HEK293 (cell line): ENCODE measurements around the gene SLAIN2.

Experiments
- CTCF ChIA-PET: fragments of 350-600 bp; formaldehyde crosslinking; extraction: SDS; loops from one replicate; lab custom pipeline; 2021; ENCODE audit warnings: antibody characterized with exemption; lab: Yijun Ruan, JAX
- POLR2A ChIA-PET: fragments of 300-600 bp; formaldehyde crosslinking; extraction: SDS; loops from one replicate; lab custom pipeline; 2020; ENCODE audit warnings: antibody characterized with exemption, inconsistent platforms; lab: Yijun Ruan, JAX
- H3K27ac ChIP-seq: fragments of 200-500 bp; sonication (Bioruptor generic); 2 replicates; pipeline ENCODE4 v1.5.1; 2014; ENCODE audit warnings: low read depth, low read length, control low read depth, inconsistent platforms; ENCODE audit errors: extremely low read depth
- H3K36me3 ChIP-seq, 2 experiments: fragments of 200-500 bp in 1 of 2; sonication (Bioruptor generic) in 1 of 2; 1 replicate in 1 of 2; 2 replicates in 1 of 2; pipeline ENCODE4 v1.5.1; 2014 to 2017; ENCODE audit warnings: inconsistent platforms in 2 of 2, low read length in 2 of 2; ENCODE audit not compliant: control insufficient read depth in 2 of 2, insufficient read depth in 1 of 2
- H3K4me1 ChIP-seq: fragments of 200-500 bp; sonication (Bioruptor generic); 2 replicates; pipeline ENCODE4 v1.5.1; 2014; ENCODE audit warnings: mild to moderate bottlenecking, low read length, inconsistent platforms; ENCODE audit not compliant: control insufficient read depth, insufficient read depth
- H3K4me3 ChIP-seq: 2 replicates; pipeline ENCODE4 v1.5.1; 2011; ENCODE audit warnings: low read depth, mild to moderate bottlenecking, control low read depth, low read length, moderate library complexity
- H3K9me3 ChIP-seq: fragments of 200-500 bp; sonication (Bioruptor generic); 2 replicates; pipeline ENCODE4 v1.5.1; 2014; ENCODE audit warnings: low read depth, low read length, inconsistent platforms; ENCODE audit not compliant: control insufficient read depth, insufficient read depth
- MZF1 ChIP-seq: fragments of 450-650 bp; formaldehyde crosslinking; IDR thresholded peaks from 2 replicates; pipeline ENCODE4 v1.5.1; 2017; ENCODE audit warnings: missing biosample characterization, missing genetic modification characterization, borderline replicate concordance
- SCRT2 ChIP-seq: fragments of 450-650 bp; formaldehyde crosslinking; IDR thresholded peaks from 2 replicates; pipeline ENCODE4 v1.5.1; 2016; ENCODE audit warnings: missing biosample characterization, missing genetic modification characterization
- ZBTB20 ChIP-seq: fragments of 450-650 bp; formaldehyde crosslinking; IDR thresholded peaks from 2 replicates; pipeline ENCODE4 v1.5.1; 2016; ENCODE audit warnings: missing biosample characterization, missing genetic modification characterization
- ZEB2 ChIP-seq: fragments of 450-650 bp; formaldehyde crosslinking; IDR thresholded peaks from 2 replicates; pipeline ENCODE4 v1.5.1; 2016; ENCODE audit warnings: missing biosample characterization, missing genetic modification characterization
- ZNF23 ChIP-seq: fragments of 450-650 bp; formaldehyde crosslinking; IDR thresholded peaks from 2 replicates; pipeline ENCODE4 v1.5.1; 2016; ENCODE audit warnings: missing biosample characterization, missing genetic modification characterization, borderline replicate concordance
- ZNF521 ChIP-seq: fragments of 450-650 bp; formaldehyde crosslinking; IDR thresholded peaks from 2 replicates; pipeline ENCODE4 v1.5.1; 2017; ENCODE audit warnings: missing biosample characterization, mild to moderate bottlenecking, missing genetic modification characterization
- ZNF707 ChIP-seq: fragments of 450-650 bp; formaldehyde crosslinking; IDR thresholded peaks from 2 replicates; pipeline ENCODE4 v1.5.1; 2016; ENCODE audit warnings: missing biosample characterization, missing genetic modification characterization
- TF ChIP-seq, protein P1 (sequence below): fragments of 450-650 bp; formaldehyde crosslinking; IDR thresholded peaks from 2 replicates; pipeline ENCODE4 v1.5.1; 2016; ENCODE audit warnings: missing biosample characterization, missing genetic modification characterization
- TF ChIP-seq, protein P2 (sequence below): fragments of 450-650 bp; formaldehyde crosslinking; IDR thresholded peaks from 2 replicates; pipeline ENCODE4 v1.5.1; 2017; ENCODE audit warnings: missing biosample characterization, missing genetic modification characterization
- TF ChIP-seq, protein P3 (sequence below): fragments of 450-650 bp; formaldehyde crosslinking; IDR thresholded peaks from 2 replicates; pipeline ENCODE4 v1.5.1; 2016; ENCODE audit warnings: missing biosample characterization, missing genetic modification characterization
- TF ChIP-seq, protein P4 (sequence below): fragments of 450-650 bp; formaldehyde crosslinking; IDR thresholded peaks from 2 replicates; pipeline ENCODE4 v1.5.1; 2016; ENCODE audit warnings: missing biosample characterization, missing genetic modification characterization
- TF ChIP-seq, protein P5 (sequence below): fragments of 450-650 bp; formaldehyde crosslinking; IDR thresholded peaks from 2 replicates; pipeline ENCODE4 v1.5.1; 2017; ENCODE audit warnings: missing biosample characterization, missing genetic modification characterization
- TF ChIP-seq, protein P6 (sequence below): fragments of 450-650 bp; formaldehyde crosslinking; IDR thresholded peaks from 2 replicates; pipeline ENCODE4 v1.5.1; 2017; ENCODE audit warnings: missing biosample characterization, missing genetic modification characterization
- TF ChIP-seq, protein P7 (sequence below): fragments of 450-650 bp; IDR thresholded peaks from 2 replicates; pipeline ENCODE4 v1.5.1; 2018; ENCODE audit warnings: missing biosample characterization, mild to moderate bottlenecking, missing genetic modification characterization
- TF ChIP-seq, protein P8 (sequence below): fragments of 450-650 bp; formaldehyde crosslinking; IDR thresholded peaks from 2 replicates; pipeline ENCODE4 v1.5.1; 2016; ENCODE audit warnings: missing biosample characterization, missing genetic modification characterization

SLAIN2 gene

DNA sequence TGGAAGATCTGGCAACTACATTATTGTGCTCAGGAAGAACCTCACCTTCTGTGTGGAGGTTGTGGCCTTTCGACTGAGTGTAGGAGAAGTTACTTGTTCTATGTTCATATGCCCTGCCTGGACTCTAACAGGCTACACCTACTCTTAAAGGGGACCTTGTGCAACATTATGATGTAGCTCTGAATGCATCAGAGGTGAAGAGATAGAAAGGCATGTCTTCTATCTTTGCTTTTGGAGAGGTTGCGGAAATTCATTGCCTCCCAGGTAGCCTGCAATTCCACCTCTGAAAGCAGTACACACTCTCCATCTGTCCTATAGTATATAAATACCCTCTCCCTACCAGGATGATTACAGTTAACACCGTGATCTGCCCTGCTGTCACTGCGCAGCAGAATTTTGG is 7.1 kb upstream of the SLAIN2 start:
- no peak overlapping the region for H3K27ac ChIP-seq
- TF ChIP-seq ZNF521 (tag by site-specific recombination) = no peak
- TF ChIP-seq, protein P1, sequence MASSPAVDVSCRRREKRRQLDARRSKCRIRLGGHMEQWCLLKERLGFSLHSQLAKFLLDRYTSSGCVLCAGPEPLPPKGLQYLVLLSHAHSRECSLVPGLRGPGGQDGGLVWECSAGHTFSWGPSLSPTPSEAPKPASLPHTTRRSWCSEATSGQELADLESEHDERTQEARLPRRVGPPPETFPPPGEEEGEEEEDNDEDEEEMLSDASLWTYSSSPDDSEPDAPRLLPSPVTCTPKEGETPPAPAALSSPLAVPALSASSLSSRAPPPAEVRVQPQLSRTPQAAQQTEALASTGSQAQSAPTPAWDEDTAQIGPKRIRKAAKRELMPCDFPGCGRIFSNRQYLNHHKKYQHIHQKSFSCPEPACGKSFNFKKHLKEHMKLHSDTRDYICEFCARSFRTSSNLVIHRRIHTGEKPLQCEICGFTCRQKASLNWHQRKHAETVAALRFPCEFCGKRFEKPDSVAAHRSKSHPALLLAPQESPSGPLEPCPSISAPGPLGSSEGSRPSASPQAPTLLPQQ = no peak
- no peak for TF ChIP-seq ZNF707 (tag by site-specific recombination)
- TF ChIP-seq, protein P2, sequence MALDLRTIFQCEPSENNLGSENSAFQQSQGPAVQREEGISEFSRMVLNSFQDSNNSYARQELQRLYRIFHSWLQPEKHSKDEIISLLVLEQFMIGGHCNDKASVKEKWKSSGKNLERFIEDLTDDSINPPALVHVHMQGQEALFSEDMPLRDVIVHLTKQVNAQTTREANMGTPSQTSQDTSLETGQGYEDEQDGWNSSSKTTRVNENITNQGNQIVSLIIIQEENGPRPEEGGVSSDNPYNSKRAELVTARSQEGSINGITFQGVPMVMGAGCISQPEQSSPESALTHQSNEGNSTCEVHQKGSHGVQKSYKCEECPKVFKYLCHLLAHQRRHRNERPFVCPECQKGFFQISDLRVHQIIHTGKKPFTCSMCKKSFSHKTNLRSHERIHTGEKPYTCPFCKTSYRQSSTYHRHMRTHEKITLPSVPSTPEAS (tag by site-specific recombination) = no peak
- no peak for TF ChIP-seq ZNF23 (tag by site-specific recombination)
- TF ChIP-seq, protein P3, sequence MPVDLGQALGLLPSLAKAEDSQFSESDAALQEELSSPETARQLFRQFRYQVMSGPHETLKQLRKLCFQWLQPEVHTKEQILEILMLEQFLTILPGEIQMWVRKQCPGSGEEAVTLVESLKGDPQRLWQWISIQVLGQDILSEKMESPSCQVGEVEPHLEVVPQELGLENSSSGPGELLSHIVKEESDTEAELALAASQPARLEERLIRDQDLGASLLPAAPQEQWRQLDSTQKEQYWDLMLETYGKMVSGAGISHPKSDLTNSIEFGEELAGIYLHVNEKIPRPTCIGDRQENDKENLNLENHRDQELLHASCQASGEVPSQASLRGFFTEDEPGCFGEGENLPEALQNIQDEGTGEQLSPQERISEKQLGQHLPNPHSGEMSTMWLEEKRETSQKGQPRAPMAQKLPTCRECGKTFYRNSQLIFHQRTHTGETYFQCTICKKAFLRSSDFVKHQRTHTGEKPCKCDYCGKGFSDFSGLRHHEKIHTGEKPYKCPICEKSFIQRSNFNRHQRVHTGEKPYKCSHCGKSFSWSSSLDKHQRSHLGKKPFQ (tag by site-specific recombination) = no peak
- TF ChIP-seq, protein P4, sequence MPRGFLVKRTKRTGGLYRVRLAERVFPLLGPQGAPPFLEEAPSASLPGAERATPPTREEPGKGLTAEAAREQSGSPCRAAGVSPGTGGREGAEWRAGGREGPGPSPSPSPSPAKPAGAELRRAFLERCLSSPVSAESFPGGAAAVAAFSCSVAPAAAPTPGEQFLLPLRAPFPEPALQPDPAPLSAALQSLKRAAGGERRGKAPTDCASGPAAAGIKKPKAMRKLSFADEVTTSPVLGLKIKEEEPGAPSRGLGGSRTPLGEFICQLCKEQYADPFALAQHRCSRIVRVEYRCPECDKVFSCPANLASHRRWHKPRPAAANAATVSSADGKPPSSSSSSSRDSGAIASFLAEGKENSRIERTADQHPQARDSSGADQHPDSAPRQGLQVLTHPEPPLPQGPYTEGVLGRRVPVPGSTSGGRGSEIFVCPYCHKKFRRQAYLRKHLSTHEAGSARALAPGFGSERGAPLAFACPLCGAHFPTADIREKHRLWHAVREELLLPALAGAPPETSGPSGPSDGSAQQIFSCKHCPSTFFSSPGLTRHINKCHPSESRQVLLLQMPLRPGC = no peak
- no peak for TF ChIP-seq ZBTB20 (tag by site-specific recombination)
- TF ChIP-seq, protein P5, sequence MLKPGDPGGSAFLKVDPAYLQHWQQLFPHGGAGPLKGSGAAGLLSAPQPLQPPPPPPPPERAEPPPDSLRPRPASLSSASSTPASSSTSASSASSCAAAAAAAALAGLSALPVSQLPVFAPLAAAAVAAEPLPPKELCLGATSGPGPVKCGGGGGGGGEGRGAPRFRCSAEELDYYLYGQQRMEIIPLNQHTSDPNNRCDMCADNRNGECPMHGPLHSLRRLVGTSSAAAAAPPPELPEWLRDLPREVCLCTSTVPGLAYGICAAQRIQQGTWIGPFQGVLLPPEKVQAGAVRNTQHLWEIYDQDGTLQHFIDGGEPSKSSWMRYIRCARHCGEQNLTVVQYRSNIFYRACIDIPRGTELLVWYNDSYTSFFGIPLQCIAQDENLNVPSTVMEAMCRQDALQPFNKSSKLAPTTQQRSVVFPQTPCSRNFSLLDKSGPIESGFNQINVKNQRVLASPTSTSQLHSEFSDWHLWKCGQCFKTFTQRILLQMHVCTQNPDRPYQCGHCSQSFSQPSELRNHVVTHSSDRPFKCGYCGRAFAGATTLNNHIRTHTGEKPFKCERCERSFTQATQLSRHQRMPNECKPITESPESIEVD (tag by site-specific recombination) = no peak
- TF ChIP-seq, all 188 proteins: peak for 0
- POLR2A ChIA-PET = no interaction called here
- H3K36me3 ChIP-seq = no peaks in the 10 kb centered on the region
- CTCF ChIA-PET = interaction anchor here (0.5 to 0.7 kb wide), 3 partner anchors 235 to 364 kb away, joined by 3 to 5 read pairs (median 4); no protein-coding TSS in a partner anchor
- H3K9me3 ChIP-seq = no peaks in the 10 kb centered on the region
- H3K4me1 ChIP-seq = no peaks in the 10 kb centered on the region
- no peak overlapping the region for H3K4me3 ChIP-seq

DNA sequence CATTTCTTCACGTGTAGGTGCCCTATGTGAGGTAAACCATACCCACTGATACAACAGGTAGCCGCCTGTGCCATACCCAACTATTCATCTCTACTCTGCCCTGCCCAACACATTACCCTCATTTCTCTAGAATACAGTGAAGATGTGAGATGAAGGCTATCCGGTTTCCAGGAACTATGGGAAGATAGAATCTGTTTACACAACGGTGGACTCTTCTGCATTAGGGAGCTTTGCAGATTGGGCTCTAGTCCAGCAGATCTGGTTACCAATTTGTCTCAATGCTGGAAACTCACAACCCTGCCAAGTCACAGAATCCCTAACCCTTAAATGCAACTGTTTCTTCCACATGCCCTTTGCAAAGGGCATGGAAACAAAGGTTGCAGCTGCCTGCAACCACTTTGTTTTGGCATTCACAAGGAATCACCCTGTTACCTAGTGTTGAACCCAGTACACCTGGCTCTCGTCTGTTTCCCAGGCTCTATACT is 6.4 kb upstream of the SLAIN2 start:
- Histone ChIP-seq H3K4me3 (no peak overlapping the region), H3K36me3 (no peaks in the 10 kb centered on the region), H3K9me3 (no peaks in the 10 kb centered on the region), H3K27ac (no peak overlapping the region), H3K4me1 (no peaks in the 10 kb centered on the region)
- ChIA-PET CTCF (no interaction called here), POLR2A (no interaction called here)
- TF ChIP-seq, protein P4 = no peak
- TF ChIP-seq, protein P6, sequence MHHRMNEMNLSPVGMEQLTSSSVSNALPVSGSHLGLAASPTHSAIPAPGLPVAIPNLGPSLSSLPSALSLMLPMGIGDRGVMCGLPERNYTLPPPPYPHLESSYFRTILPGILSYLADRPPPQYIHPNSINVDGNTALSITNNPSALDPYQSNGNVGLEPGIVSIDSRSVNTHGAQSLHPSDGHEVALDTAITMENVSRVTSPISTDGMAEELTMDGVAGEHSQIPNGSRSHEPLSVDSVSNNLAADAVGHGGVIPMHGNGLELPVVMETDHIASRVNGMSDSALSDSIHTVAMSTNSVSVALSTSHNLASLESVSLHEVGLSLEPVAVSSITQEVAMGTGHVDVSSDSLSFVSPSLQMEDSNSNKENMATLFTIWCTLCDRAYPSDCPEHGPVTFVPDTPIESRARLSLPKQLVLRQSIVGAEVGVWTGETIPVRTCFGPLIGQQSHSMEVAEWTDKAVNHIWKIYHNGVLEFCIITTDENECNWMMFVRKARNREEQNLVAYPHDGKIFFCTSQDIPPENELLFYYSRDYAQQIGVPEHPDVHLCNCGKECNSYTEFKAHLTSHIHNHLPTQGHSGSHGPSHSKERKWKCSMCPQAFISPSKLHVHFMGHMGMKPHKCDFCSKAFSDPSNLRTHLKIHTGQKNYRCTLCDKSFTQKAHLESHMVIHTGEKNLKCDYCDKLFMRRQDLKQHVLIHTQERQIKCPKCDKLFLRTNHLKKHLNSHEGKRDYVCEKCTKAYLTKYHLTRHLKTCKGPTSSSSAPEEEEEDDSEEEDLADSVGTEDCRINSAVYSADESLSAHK (tag by site-specific recombination) = peak; percentile 81
- TF ChIP-seq SCRT2 (tag by site-specific recombination) (peak; percentile 58), ZEB2 (peak; percentile 50; the same call in 1 of the 2 replicates), MZF1 (tag by site-specific recombination) (peak; percentile 57; the same call in 1 of the 2 replicates)
- TF ChIP-seq, protein P7, sequence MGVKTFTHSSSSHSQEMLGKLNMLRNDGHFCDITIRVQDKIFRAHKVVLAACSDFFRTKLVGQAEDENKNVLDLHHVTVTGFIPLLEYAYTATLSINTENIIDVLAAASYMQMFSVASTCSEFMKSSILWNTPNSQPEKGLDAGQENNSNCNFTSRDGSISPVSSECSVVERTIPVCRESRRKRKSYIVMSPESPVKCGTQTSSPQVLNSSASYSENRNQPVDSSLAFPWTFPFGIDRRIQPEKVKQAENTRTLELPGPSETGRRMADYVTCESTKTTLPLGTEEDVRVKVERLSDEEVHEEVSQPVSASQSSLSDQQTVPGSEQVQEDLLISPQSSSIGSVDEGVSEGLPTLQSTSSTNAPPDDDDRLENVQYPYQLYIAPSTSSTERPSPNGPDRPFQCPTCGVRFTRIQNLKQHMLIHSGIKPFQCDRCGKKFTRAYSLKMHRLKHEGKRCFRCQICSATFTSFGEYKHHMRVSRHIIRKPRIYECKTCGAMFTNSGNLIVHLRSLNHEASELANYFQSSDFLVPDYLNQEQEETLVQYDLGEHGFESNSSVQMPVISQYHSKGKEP (tag by site-specific recombination) = peak; percentile 52; the same call in 1 of the 2 replicates
- TF ChIP-seq, protein P8, sequence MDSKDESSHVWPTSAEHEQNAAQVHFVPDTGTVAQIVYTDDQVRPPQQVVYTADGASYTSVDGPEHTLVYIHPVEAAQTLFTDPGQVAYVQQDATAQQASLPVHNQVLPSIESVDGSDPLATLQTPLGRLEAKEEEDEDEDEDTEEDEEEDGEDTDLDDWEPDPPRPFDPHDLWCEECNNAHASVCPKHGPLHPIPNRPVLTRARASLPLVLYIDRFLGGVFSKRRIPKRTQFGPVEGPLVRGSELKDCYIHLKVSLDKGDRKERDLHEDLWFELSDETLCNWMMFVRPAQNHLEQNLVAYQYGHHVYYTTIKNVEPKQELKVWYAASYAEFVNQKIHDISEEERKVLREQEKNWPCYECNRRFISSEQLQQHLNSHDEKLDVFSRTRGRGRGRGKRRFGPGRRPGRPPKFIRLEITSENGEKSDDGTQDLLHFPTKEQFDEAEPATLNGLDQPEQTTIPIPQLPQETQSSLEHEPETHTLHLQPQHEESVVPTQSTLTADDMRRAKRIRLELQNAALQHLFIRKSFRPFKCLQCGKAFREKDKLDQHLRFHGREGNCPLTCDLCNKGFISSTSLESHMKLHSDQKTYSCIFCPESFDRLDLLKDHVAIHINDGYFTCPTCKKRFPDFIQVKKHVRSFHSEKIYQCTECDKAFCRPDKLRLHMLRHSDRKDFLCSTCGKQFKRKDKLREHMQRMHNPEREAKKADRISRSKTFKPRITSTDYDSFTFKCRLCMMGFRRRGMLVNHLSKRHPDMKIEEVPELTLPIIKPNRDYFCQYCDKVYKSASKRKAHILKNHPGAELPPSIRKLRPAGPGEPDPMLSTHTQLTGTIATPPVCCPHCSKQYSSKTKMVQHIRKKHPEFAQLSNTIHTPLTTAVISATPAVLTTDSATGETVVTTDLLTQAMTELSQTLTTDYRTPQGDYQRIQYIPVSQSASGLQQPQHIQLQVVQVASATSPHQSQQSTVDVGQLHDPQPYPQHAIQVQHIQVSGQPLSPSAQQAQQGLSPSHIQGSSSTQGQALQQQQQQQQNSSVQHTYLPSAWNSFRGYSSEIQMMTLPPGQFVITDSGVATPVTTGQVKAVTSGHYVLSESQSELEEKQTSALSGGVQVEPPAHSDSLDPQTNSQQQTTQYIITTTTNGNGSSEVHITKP (tag by site-specific recombination) = peak; percentile 48
